Measurements from ENCODE around the gene NTMT1.
"Not testable (repeated sequence)": the region's sequence is repeated elsewhere in the genome, so short reads cannot be mapped to it uniquely, and the experiment has no call there.

Gene NTMT1

GRCh38 chr9:129655696-129656095 is 29.7 kb downstream of the NTMT1 start:
- DNase-seq: no peak

DNA sequence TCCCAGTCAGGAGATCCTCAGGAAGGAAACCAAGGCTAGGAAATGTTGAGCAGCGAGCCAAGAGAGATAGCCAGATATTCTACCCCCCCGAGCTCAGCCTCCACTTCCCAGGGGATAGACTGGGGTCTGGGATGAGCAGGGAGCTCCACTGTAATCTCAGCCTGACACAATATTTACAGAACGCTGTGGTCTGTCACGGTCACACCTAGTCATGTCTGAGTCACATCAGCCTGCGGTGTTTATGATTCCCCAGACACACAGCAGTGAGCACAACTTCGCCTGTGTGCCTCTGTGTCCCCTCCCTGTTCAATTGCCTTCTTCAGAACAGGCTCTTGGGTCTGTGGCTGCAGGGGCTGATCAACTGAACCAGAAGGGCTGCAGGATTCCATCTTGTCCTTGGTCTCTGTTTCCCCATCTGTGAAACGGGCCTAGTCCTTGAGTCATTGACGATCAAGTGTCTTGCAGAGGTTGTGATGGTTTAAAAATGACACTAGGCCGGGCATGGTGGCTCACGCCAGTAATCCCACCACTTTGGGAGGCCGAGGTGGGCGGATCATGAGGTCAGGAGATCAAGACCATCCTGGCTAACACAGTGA is 30.9 kb downstream of the NTMT1 start:
- no peak for DNase-seq

DNA sequence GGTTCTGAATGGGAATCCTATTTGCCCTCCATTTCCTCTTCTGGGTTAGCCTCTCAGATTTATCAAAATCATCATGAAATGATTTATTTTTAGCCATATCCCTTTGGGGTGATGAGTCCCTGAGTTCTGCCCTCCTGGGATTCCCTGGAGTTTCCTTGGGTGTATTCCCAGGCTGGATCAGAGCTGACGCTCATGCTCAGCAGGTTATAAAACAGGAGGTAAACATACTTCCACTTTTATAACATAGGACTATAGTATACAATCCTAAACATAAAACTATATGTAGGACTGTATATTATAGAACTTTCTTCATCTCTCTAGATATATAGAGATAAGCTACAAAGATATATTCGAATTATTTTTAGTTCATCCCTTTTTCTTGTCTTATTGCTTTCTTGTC is 35.1 kb downstream of the NTMT1 start:
- DNase-seq: no peak

DNA sequence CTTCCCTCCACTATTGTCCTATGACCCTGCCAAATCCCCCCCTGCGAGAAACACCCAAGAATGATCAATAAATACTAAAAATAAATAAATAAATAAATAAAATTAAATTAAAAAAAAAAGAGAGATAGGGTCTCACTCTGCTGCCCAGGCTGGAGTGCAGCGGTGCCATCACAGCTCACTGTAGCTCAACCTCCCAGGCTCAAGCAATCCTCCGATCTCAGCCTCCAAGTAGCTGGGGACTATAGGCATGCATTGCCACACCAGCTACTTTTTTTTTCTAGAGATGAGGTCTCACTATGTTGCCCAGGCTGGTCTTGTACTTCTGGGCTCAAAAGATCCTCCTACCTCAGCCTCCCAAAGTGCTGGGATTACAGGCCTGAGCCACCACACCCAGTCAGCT is 36.3 kb downstream of the NTMT1 start:
- not testable (repeated sequence) for DNase-seq

- DNase-seq: no peak
Measured at GRCh38 chr9:129664746-129665388, 38.9 kb downstream of the NTMT1 start.

- no peak for DNase-seq
Measured at GRCh38 chr9:129665389-129665775, 39.4 kb downstream of the NTMT1 start, which contains the start of gene PRRX2. TSS of gene PRRX2 (plus strand) at chr9:129665647. CDS start at chr9:129665868, 221 bp downstream.

GRCh38 chr9:129665814-129666520 is 40.0 kb downstream of the NTMT1 start:
- DNase-seq: no peak

- no peak for DNase-seq
Measured at GRCh38 chr9:129666575-129666974, 40.6 kb downstream of the NTMT1 start.

GRCh38 chr9:129667378-129667777 is 41.4 kb downstream of the NTMT1 start:
- DNase-seq: no peak

DNA sequence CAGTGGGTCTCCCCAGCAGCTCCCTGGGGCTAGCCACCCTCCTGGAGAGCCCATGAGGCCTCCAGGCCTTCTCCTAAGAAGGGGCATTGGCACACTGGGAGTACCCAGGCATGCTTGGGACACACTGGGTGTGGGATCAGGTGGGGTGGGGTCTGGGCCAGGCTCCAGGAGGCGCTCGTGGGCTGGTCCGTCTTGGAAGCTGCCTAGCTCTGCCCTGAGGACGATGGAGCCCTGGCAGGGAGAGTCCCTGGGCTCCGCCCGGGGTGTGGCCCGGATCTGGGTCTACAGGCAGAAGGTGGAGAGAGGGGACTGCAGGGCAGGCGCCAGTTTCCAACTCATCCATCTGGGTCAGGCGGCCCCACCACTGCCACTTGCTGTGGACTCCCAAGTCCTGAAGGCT is 41.9 kb downstream of the NTMT1 start:
- no peak for DNase-seq

GRCh38 chr9:129669141-129669718 is 43.3 kb downstream of the NTMT1 start:
- DNase-seq: no peak

DNA sequence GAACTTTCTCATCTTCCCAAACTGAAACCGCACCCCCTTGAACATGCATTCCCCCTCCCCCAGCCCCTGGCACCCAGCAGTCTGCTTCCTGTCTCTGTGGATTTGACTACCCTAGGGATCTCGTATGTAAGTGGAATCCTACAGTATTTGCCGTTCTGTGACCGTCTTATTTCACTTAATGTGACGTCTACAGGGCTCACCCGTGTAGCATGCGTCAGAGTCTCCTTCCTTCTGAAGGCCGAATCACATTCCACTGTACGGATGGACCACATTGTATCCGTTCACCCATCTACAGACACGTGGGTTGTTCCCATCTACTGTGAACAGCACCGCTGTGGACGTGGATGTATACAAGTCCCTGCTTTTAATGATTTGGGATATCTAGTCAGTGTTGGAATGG is 44.0 kb downstream of the NTMT1 start:
- DNase-seq: no peak

DNA sequence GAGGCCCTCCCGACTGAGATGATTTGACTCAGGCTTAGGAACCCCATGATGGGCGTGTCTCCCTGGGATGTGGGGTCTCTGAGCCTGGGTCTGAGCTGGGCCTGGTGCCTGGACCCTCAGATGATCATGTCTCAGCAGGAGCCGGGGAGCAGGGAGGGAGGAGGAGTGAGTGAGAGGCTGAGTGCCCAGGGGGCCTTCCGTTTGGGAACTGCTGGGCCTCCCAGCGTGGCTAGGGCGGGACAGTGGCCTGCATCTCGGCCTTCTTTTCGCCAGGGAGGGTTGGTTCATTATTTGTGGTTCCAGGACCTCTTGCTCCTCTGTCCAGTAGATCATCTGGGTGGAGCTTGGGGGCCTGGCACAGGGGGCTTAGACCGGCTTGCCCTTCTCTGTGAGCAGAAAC is 45.1 kb downstream of the NTMT1 start:
- no peak for DNase-seq

- DNase-seq: no peak
Measured at GRCh38 chr9:129671519-129671918, 45.6 kb downstream of the NTMT1 start.

- DNase-seq: no peak
Measured at GRCh38 chr9:129672702-129673101, 46.7 kb downstream of the NTMT1 start.

DNA sequence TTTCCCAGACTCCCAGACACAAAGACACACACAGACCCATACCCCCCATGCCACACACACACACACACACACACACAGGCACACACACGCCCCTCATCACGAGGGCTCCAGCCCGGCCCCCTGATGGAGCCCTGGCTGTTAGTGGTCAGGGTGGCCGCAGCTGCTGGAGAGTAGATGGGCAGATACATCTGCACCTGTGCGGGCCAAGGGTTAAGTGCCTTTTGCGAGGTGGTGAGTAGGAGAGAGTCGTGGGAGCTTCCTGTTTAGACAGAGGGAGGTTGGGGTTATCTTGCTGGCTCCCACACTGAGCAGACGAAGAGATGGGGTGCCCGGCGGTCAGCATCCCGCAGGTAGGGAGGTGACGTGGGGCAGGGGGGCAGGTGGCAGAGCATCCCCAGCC is 47.6 kb downstream of the NTMT1 start:
- no peak for DNase-seq

- no peak for DNase-seq
Measured at GRCh38 chr9:129674229-129674628, 48.3 kb downstream of the NTMT1 start.

- DNase-seq: no peak
Measured at GRCh38 chr9:129675620-129676019, 49.7 kb downstream of the NTMT1 start.

GRCh38 chr9:129676287-129676686 is 50.3 kb downstream of the NTMT1 start:
- no peak for DNase-seq

DNA sequence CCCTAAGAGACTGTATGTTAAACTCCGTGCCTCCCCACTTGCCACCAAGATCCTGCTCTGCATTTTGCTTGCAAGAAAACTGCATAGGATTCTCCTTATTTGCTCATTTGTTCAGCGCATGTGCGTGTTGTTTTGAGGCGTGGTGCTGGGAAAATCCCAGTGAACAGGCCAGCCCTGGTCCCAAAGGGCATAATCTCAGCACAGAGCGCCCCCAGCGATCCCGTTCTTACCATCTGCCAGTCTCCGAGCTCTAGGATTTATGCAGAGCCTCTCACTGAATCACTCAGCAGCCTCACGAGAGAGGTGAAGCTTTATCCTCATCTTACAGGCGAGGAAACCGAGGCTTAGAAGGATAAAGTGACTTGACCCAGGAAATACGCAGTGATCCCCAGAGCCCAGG is 51.0 kb downstream of the NTMT1 start:
- DNase-seq: no peak

- DNase-seq: no peak
Measured at GRCh38 chr9:129677456-129677855, 51.5 kb downstream of the NTMT1 start.

- no peak for DNase-seq
Measured at GRCh38 chr9:129678844-129679243, 52.9 kb downstream of the NTMT1 start.

GRCh38 chr9:129679537-129679936 is 53.6 kb downstream of the NTMT1 start:
- no peak for DNase-seq

DNA sequence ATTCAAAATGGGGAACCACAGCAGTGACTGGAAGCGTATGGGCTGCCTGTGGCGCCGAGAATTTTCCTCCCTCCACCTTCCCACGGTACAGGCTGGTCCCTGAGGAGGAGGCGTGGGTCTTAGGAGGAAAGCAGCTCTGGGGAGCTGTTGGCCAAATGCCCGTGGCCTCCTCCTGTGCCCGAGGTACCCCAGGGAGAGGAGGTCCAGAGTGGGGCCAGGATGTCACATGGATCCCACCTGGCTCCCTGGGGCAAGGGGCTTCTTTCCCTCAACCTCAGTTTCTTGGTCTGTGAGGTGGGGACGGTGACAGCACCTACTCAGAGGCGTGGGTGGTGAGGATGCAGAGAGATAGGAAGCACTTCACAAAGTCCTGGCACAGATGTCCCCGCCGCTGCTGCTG is 56.0 kb downstream of the NTMT1 start:
- no peak for DNase-seq
